ENCODE measurements around the gene CTNNA1.

The CTNNA1 gene

GRCh38 chr5:138725153-138725817 lies 27.9 kb upstream of the CTNNA1 start (continued):
- TF ChIP-seq, protein P1, sequence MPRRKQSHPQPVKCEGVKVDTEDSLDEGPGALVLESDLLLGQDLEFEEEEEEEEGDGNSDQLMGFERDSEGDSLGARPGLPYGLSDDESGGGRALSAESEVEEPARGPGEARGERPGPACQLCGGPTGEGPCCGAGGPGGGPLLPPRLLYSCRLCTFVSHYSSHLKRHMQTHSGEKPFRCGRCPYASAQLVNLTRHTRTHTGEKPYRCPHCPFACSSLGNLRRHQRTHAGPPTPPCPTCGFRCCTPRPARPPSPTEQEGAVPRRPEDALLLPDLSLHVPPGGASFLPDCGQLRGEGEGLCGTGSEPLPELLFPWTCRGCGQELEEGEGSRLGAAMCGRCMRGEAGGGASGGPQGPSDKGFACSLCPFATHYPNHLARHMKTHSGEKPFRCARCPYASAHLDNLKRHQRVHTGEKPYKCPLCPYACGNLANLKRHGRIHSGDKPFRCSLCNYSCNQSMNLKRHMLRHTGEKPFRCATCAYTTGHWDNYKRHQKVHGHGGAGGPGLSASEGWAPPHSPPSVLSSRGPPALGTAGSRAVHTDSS (tag by site-specific recombination; IDR thresholded peaks at IDR 0.05): no peak
- peak; percentile 54 for TF ChIP-seq PRDM1 (tag by site-specific recombination; IDR thresholded peaks at IDR 0.05)
- TF ChIP-seq ZNF658 (tag by site-specific recombination; IDR thresholded peaks at IDR 0.05): no peak
- TF ChIP-seq ZNF112 (tag by site-specific recombination; IDR thresholded peaks at IDR 0.05): no peak
- peak; percentile 79 for TF ChIP-seq PRDM10 (tag by site-specific recombination; IDR thresholded peaks at IDR 0.05)

DNA sequence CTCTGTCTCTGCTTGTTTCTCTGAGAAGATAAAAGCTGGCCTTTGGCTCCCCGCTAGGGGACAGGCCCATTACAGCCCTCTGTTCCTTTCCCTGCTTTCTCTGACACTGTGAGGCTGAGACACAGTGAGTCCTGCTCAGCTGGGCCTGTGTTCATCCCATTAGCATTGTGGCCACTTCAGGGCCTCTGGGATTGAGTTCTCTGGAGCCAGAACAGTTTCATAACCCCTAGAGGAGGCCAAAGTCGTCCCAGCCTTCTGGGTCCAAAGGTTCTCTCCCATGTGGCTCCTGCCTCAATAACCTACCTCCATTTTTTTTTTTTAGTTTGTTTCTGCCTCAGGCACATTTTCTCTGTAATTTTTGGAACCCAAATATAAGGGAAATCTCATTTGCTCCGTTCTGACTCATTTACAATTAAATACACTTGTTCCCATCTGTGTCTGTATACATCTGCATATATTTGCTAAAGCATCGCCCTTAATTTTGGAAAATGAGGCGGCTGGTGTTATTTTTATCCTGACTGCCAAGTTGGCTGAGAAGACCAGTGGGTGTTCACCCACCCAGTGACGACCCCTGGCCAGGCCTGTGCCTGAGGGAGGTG lies 27.3 kb upstream of the CTNNA1 start:
- TF ChIP-seq GLIS1 (tag by site-specific recombination; IDR thresholded peaks at IDR 0.05) (no peak), YY2 (tag by site-specific recombination; IDR thresholded peaks at IDR 0.05) (no peak), PRDM10 (tag by site-specific recombination; IDR thresholded peaks at IDR 0.05) (no peak), ZSCAN23 (tag by site-specific recombination; IDR thresholded peaks at IDR 0.05) (no peak), ZNF266 (tag by site-specific recombination; IDR thresholded peaks at IDR 0.05; ENCODE audit: low read depth) (no peak), SP2 (tag by site-specific recombination; IDR thresholded peaks at IDR 0.05) (no peak), ZNF302 (tag by site-specific recombination; IDR thresholded peaks at IDR 0.05; ENCODE audit: low read depth) (no peak), ZNF140 (tag by site-specific recombination; IDR thresholded peaks at IDR 0.05) (no peak), HOXC10 (CRISPR knock-in tag; IDR thresholded peaks at IDR 0.05) (no peak), SP3 (tag by site-specific recombination; IDR thresholded peaks at IDR 0.05) (no peak)
- TF ChIP-seq, protein P2, sequence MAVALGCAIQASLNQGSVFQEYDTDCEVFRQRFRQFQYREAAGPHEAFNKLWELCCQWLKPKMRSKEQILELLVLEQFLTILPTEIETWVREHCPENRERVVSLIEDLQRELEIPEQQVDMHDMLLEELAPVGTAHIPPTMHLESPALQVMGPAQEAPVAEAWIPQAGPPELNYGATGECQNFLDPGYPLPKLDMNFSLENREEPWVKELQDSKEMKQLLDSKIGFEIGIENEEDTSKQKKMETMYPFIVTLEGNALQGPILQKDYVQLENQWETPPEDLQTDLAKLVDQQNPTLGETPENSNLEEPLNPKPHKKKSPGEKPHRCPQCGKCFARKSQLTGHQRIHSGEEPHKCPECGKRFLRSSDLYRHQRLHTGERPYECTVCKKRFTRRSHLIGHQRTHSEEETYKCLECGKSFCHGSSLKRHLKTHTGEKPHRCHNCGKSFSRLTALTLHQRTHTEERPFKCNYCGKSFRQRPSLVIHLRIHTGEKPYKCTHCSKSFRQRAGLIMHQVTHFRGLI (tag by site-specific recombination; IDR thresholded peaks at IDR 0.05): no peak
- TF ChIP-seq, protein P3, sequence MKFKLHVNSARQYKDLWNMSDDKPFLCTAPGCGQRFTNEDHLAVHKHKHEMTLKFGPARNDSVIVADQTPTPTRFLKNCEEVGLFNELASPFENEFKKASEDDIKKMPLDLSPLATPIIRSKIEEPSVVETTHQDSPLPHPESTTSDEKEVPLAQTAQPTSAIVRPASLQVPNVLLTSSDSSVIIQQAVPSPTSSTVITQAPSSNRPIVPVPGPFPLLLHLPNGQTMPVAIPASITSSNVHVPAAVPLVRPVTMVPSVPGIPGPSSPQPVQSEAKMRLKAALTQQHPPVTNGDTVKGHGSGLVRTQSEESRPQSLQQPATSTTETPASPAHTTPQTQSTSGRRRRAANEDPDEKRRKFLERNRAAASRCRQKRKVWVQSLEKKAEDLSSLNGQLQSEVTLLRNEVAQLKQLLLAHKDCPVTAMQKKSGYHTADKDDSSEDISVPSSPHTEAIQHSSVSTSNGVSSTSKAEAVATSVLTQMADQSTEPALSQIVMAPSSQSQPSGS (tag by site-specific recombination; IDR thresholded peaks at IDR 0.05; ENCODE audit: low read depth): no peak
- TF ChIP-seq, protein P4, sequence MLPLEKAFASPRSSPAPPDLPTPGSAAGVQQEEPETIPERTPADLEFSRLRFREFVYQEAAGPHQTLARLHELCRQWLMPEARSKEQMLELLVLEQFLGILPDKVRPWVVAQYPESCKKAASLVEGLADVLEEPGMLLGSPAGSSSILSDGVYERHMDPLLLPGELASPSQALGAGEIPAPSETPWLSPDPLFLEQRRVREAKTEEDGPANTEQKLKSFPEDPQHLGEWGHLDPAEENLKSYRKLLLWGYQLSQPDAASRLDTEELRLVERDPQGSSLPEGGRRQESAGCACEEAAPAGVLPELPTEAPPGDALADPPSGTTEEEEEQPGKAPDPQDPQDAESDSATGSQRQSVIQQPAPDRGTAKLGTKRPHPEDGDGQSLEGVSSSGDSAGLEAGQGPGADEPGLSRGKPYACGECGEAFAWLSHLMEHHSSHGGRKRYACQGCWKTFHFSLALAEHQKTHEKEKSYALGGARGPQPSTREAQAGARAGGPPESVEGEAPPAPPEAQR (tag by site-specific recombination; IDR thresholded peaks at IDR 0.05): no peak
- ChIA-PET POLR2A (no interaction called here), CTCF (interaction anchor here (0.7 to 1.7 kb wide), 6 partner anchors 10 to 85 kb away, joined by 3 to 6 read pairs (median 3); no protein-coding TSS in a partner anchor)
- H3K27ac ChIP-seq (ENCODE audit: extremely low read depth, low read depth, low read length): no peak overlapping the region
- 0 out of 2 replicates have a peak, but pooled peaks cover 2% of the 10 kb centered on the region for H3K4me1 ChIP-seq (ENCODE audit: control insufficient read depth, insufficient read depth, low read length)
- no peaks in the 10 kb centered on the region for H3K36me3 ChIP-seq (ENCODE audit: control insufficient read depth in 2 of 2, insufficient read depth in 1 of 2, low read length in 2 of 2)
- no peak overlapping the region for H3K4me3 ChIP-seq (ENCODE audit: low read depth, low read length)
- no peaks in the 10 kb centered on the region for H3K9me3 ChIP-seq (ENCODE audit: control insufficient read depth, insufficient read depth, low read depth, low read length)

All from HEK293 (cell line).